GM23338 (cell line): ENCODE results near the gene CPM. TPM values are rescaled to one million over a fixed set of nuclear protein-coding genes. Genes with fewer than 3 reads are reported as not detected.

Experiments
- ATAC-seq: fragments of 200-7000 bp; cut with Tn5 transposase; 3 replicates; pipeline ENCODE4 v1.9.1; 2020
- DNase-seq: peaks from one replicate; pipeline ENCODE4 v3.0.0-alpha.2; 2015; ENCODE audit warnings: low spot score
- H2AFZ ChIP-seq: fragments of 200-600 bp; sonication (generic); 2 replicates; pipeline ENCODE4 v1.8.0; 2016; ENCODE audit warnings: antibody characterized with exemption, mild to moderate bottlenecking, moderate library complexity
- H3F3A ChIP-seq: fragments of 200-600 bp; sonication (generic); replicated peaks from 2 replicates; pipeline ENCODE4 v1.8.0; 2017; ENCODE audit warnings: antibody characterized with exemption, mixed run types, low read depth
- H3K27ac ChIP-seq: fragments of 200-600 bp; sonication (generic); 2 replicates; pipeline ENCODE4 v1.6.1; 2016; ENCODE audit warnings: low read depth
- H3K27me3 ChIP-seq: fragments of 200-600 bp; sonication (generic); 2 replicates; pipeline ENCODE4 v1.8.0; 2016; ENCODE audit warnings: mild to moderate bottlenecking, mixed run types, moderate library complexity; ENCODE audit not compliant: insufficient read depth
- H3K36me3 ChIP-seq: fragments of 200-600 bp; sonication (generic); 2 replicates; pipeline ENCODE4 v1.8.0; 2016; ENCODE audit warnings: mild to moderate bottlenecking; ENCODE audit not compliant: insufficient read depth
- H3K4me1 ChIP-seq: fragments of 200-600 bp; sonication (generic); 2 replicates; pipeline ENCODE4 v1.8.0; 2016; ENCODE audit warnings: mild to moderate bottlenecking, moderate library complexity; ENCODE audit not compliant: insufficient read depth
- H3K4me2 ChIP-seq: fragments of 200-600 bp; sonication (generic); 2 replicates; pipeline ENCODE4 v1.7.1; 2017; ENCODE audit warnings: mixed run types
- H3K4me3 ChIP-seq: fragments of 200-600 bp; sonication (generic); 2 replicates; pipeline ENCODE4 v1.6.1; 2016; ENCODE audit warnings: mixed run types
- H3K79me2 ChIP-seq: fragments of 200-600 bp; sonication (generic); replicated peaks from 2 replicates; pipeline ENCODE4 v1.8.0; 2017; ENCODE audit warnings: mild to moderate bottlenecking; ENCODE audit not compliant: insufficient read depth
- H3K9me2 ChIP-seq: fragments of 200-600 bp; sonication (generic); 2 replicates; pipeline ENCODE4 v1.8.0; 2017; ENCODE audit not compliant: insufficient read depth
- H4K20me1 ChIP-seq: fragments of 200-600 bp; sonication (generic); replicated peaks from 2 replicates; pipeline ENCODE4 v1.8.0; 2017; ENCODE audit warnings: mild to moderate bottlenecking; ENCODE audit not compliant: insufficient read depth
- H3K27ac Mint-ChIP-seq: 2 replicates; pipeline ENCODE4 v1.8.0; 2020; ENCODE audit warnings: inconsistent platforms, mild to moderate bottlenecking, moderate library complexity, mixed read lengths
- H3K27me3 Mint-ChIP-seq: 3 replicates; pipeline ENCODE4 v1.8.0; 2022; ENCODE audit warnings: low read depth, mild to moderate bottlenecking, moderate library complexity, mixed read lengths, inconsistent platforms; ENCODE audit not compliant: insufficient read depth, poor library complexity
- H3K36me3 Mint-ChIP-seq: 3 replicates; pipeline ENCODE4 v1.8.0; 2021; ENCODE audit warnings: low read depth, mild to moderate bottlenecking, inconsistent platforms, moderate library complexity, mixed read lengths
- H3K4me1 Mint-ChIP-seq: 3 replicates; pipeline ENCODE4 v1.8.0; 2020; ENCODE audit warnings: mild to moderate bottlenecking, inconsistent platforms, mixed read lengths
- H3K4me3 Mint-ChIP-seq: 3 replicates; pipeline ENCODE4 v1.8.0; 2021; ENCODE audit warnings: moderate library complexity, mild to moderate bottlenecking, inconsistent platforms, mixed read lengths
- H3K9me3 Mint-ChIP-seq: 3 replicates; pipeline ENCODE4 v1.8.0; 2020; ENCODE audit warnings: moderate library complexity, mild to moderate bottlenecking, inconsistent platforms, mixed read lengths
- CREB1 ChIP-seq: fragments of 250-450 bp; sonication (Bioruptor Pico); IDR thresholded peaks from 2 replicates; pipeline ENCODE4 v1.5.0; 2020; ENCODE audit warnings: low read depth, mild to moderate bottlenecking, moderate library complexity
- CTCF ChIP-seq, 2 experiments: fragments of 200-600 bp in 1 of 2; sonication (generic) in 1 of 2; conservative IDR thresholded peaks; 2 replicates each; pipeline versions ENCODE4 v1.5.1 to v1.6.1; 2016 to 2017; ENCODE audit warnings: antibody characterized with exemption in 2 of 2, low read depth in 2 of 2, mild to moderate bottlenecking in 2 of 2, moderate library complexity in 1 of 2
- ETS1 ChIP-seq: IDR thresholded peaks from 2 replicates; pipeline ENCODE4 v1.6.1; 2016; ENCODE audit warnings: antibody characterized with exemption
- EZH2 ChIP-seq: fragments of 200-600 bp; sonication (generic); IDR thresholded peaks from one replicate; pipeline ENCODE4 v1.8.0; 2017; ENCODE audit warnings: antibody characterized with exemption, mild to moderate bottlenecking, low read depth; ENCODE audit not compliant: unreplicated experiment
- EZH2phosphoT487 ChIP-seq: fragments of 200-600 bp; sonication (generic); IDR thresholded peaks from one replicate; pipeline ENCODE4 v1.8.1; 2018; ENCODE audit warnings: antibody characterized with exemption; ENCODE audit not compliant: unreplicated experiment
- JUNB ChIP-seq: IDR thresholded peaks from one replicate; pipeline ENCODE4 v1.6.1; 2016; ENCODE audit warnings: antibody characterized with exemption; ENCODE audit not compliant: unreplicated experiment
- NANOG ChIP-seq: IDR thresholded peaks from 2 replicates; pipeline ENCODE4 v1.6.1; 2016; ENCODE audit warnings: antibody characterized with exemption, borderline replicate concordance
- REST ChIP-seq: IDR thresholded peaks from one replicate; pipeline ENCODE4 v1.6.1; 2018; ENCODE audit warnings: antibody characterized with exemption; ENCODE audit not compliant: unreplicated experiment
- ZNF331 ChIP-seq: fragments of 250-450 bp; sonication (Bioruptor Pico); IDR thresholded peaks from 2 replicates; pipeline ENCODE4 v1.5.0; 2020; ENCODE audit warnings: low read depth, mild to moderate bottlenecking, moderate library complexity
- polyA plus RNA-seq: library from polyadenylated mRNA; unstranded; fragments of >200 nt; fragmentation: Nextera tagmentation; extraction: Ambion mirVana; gene quantifications from 2 replicates; pipeline ENCODE4 v1.2.1, GENCODE V29; 2016
- total RNA-seq: library from RNA; depleted of rRNA; stranded (reverse); fragments of >200 nt; shearing (Covaris generic); gene quantifications from 2 replicates; pipeline ENCODE4 v1.2.3, GENCODE V29; 2014

The CPM gene
- total and polyA plus RNA-seq, 2 experiments from 2014 or later = 0.37 to 5.8 TPM

- no peak for TF ChIP-seq ETS1
- no peak for TF ChIP-seq JUNB
- no peak for TF ChIP-seq CTCF (conservative IDR thresholded peaks at IDR 0.05; ENCODE audit: low read depth in 2 of 2)
- no peak for TF ChIP-seq REST
- no peak for TF ChIP-seq EZH2
Observed at GRCh38 chr12:68967046-68967445, 34.1 kb upstream of the CPM start (continued).

GRCh38 chr12:68963856-68964745 lies 31.1 kb upstream of the CPM start:
- Histone ChIP-seq H3K27ac (no peak overlapping the region), H3K9me2 (no peaks in the 10 kb centered on the region; the same call in 1 of the 2 replicates), H2AFZ (no peak overlapping the region), H3K4me1 (no peaks in the 10 kb centered on the region), H3K4me3 (no peak overlapping the region), H3F3A (no peaks in the 10 kb centered on the region), H3K36me3 (no peaks in the 10 kb centered on the region), H4K20me1 (no peaks in the 10 kb centered on the region), H3K4me2 (peak overlapping the region; percentile 24; the same call in 1 of the 2 replicates), H3K27me3 (no peaks in the 10 kb centered on the region), H3K79me2 (no peaks in the 10 kb centered on the region)
- peaks cover 10% of the 10 kb centered on the region for H3K4me1 Mint-ChIP-seq
- H3K27me3 Mint-ChIP-seq = peaks cover 5% of the 10 kb centered on the region
- peaks cover 7% of the 10 kb centered on the region; the same call in 2 of the 3 replicates for H3K9me3 Mint-ChIP-seq
- H3K4me3 Mint-ChIP-seq = no peak overlapping the region
- TF ChIP-seq CREB1 (no peak), JUNB (no peak), NANOG (no peak), EZH2phosphoT487 (no peak), ZNF331 (CRISPR knock-in tag) (no peak)
- H3K27ac Mint-ChIP-seq = peak overlapping the region; percentile 30; the same call in 1 of the 2 replicates
- H3K36me3 Mint-ChIP-seq = peaks cover 3% of the 10 kb centered on the region; the same call in 1 of the 3 replicates
- DNase-seq (no peak), ATAC-seq (peak; percentile 53; the same call in 2 of the 3 replicates)
